ENCODE measurements around the gene IFIT5. TPM values are rescaled to one million over a fixed set of nuclear protein-coding genes. Genes with fewer than 3 reads are reported as not detected.
"Not testable (repeated sequence)": the region's sequence is repeated elsewhere in the genome, so short reads cannot be mapped to it uniquely, and the experiment has no call there.

The IFIT5 gene
- total and polyA plus RNA-seq, 2 experiments from 2014 or later = 20.7 to 25.9 TPM

- H3K4me2 ChIP-seq (ENCODE audit: unreplicated experiment) = no peak overlapping the region
- no peak overlapping the region for H2AFZ ChIP-seq
- no peaks in the 10 kb centered on the region for H3K9me3 ChIP-seq (ENCODE audit: low read depth)
- H3K4me3 ChIP-seq = no peak overlapping the region
- H4K20me1 ChIP-seq (ENCODE audit: insufficient read depth) = no peaks in the 10 kb centered on the region
- H3K9me2 ChIP-seq (ENCODE audit: insufficient read depth) = no peaks in the 10 kb centered on the region
- no peaks in the 10 kb centered on the region for H3K27me3 ChIP-seq (replicated peaks; ENCODE audit: insufficient read depth)
- H3K4me1 ChIP-seq (ENCODE audit: insufficient read depth) = peaks cover 8% of the 10 kb centered on the region; the same call in 1 of the 2 replicates
- no peaks in the 10 kb centered on the region for H3K79me2 ChIP-seq (ENCODE audit: insufficient read depth)
- no peak overlapping the region for H3K27ac ChIP-seq
- no peak for TF ChIP-seq EZH2 (IDR thresholded peaks at IDR 0.05; ENCODE audit: insufficient read depth, poor library complexity, severe bottlenecking)
- TF ChIP-seq EZH2phosphoT487 (IDR thresholded peaks at IDR 0.05; ENCODE audit: insufficient read depth, low read depth) = no peak
- peaks cover 6% of the 10 kb centered on the region; the same call in 1 of the 2 replicates for H3K36me3 ChIP-seq (ENCODE audit: low read depth)
- in situ Hi-C loops (cut with MboI) = loop anchor here (25.0 kb wide), 1 partner anchor 361 kb away; no protein-coding TSS in a partner anchor
- H3F3A ChIP-seq (ENCODE audit: insufficient read depth) = peaks cover 8% of the 10 kb centered on the region
- no peak for DNase-seq
- no peak overlapping the region for H3K9ac ChIP-seq
- WGBS, 2 experiments (ENCODE audit: low coverage in 1 of 2, low lambda C conversion rate in 2 of 2, missing lambda C conversion rate in 2 of 2) = 85% methylated on average over 5 of the region's 5 CpGs
Measured at GRCh38 chr10:89398003-89398749, 16.2 kb upstream of the IFIT5 start.

GRCh38 chr10:89399956-89400355 is 14.4 kb upstream of the IFIT5 start:
- H4K20me1 ChIP-seq (ENCODE audit: insufficient read depth) = no peaks in the 10 kb centered on the region
- 0 out of 2 replicates have a peak, but pooled peaks cover 4% of the 10 kb centered on the region for H3F3A ChIP-seq (ENCODE audit: insufficient read depth)
- H3K79me2 ChIP-seq (ENCODE audit: insufficient read depth) = no peaks in the 10 kb centered on the region
- no peak overlapping the region for H3K9ac ChIP-seq
- H3K9me2 ChIP-seq (ENCODE audit: insufficient read depth) = no peaks in the 10 kb centered on the region
- no peak for TF ChIP-seq EZH2phosphoT487 (IDR thresholded peaks at IDR 0.05; ENCODE audit: insufficient read depth, low read depth)
- TF ChIP-seq EZH2 (IDR thresholded peaks at IDR 0.05; ENCODE audit: insufficient read depth, poor library complexity, severe bottlenecking) = no peak
- H3K27ac ChIP-seq = no peak overlapping the region
- H3K4me1 ChIP-seq (ENCODE audit: insufficient read depth) = peaks cover 4% of the 10 kb centered on the region; the same call in 1 of the 2 replicates
- 92 to 93% methylated on average over 1 of the region's 1 CpG for WGBS, 2 experiments (ENCODE audit: low coverage in 1 of 2, low lambda C conversion rate in 2 of 2, missing lambda C conversion rate in 2 of 2)
- DNase-seq = no peak
- H3K9me3 ChIP-seq (ENCODE audit: low read depth) = no peaks in the 10 kb centered on the region
- peaks cover 6% of the 10 kb centered on the region; the same call in 1 of the 2 replicates for H3K36me3 ChIP-seq (ENCODE audit: low read depth)
- H3K4me2 ChIP-seq (ENCODE audit: unreplicated experiment) = no peak overlapping the region
- no peak overlapping the region for H3K4me3 ChIP-seq
- no peaks in the 10 kb centered on the region for H3K27me3 ChIP-seq (replicated peaks; ENCODE audit: insufficient read depth)
- in situ Hi-C loops (cut with MboI) = loop anchor here (25.0 kb wide), 2 partner anchors 312 to 363 kb away; partner anchors contain the start of gene KIF20B
- no peak overlapping the region for H2AFZ ChIP-seq

GRCh38 chr10:89403043-89403442 is 11.3 kb upstream of the IFIT5 start:
- H3K9me2 ChIP-seq (ENCODE audit: insufficient read depth) = no peaks in the 10 kb centered on the region
- H3K36me3 ChIP-seq (ENCODE audit: low read depth) = peaks cover 6% of the 10 kb centered on the region; the same call in 1 of the 2 replicates

GRCh38 chr10:89404104-89405047 is 10.0 kb upstream of the IFIT5 start:
- Histone ChIP-seq H3K27me3 (replicated peaks; ENCODE audit: insufficient read depth) (no peaks in the 10 kb centered on the region), H3K4me3 (no peak overlapping the region), H3K4me2 (ENCODE audit: unreplicated experiment) (no peak overlapping the region), H3K9me3 (ENCODE audit: low read depth) (no peaks in the 10 kb centered on the region), H4K20me1 (ENCODE audit: insufficient read depth) (no peaks in the 10 kb centered on the region), H2AFZ (no peak overlapping the region), H3F3A (ENCODE audit: insufficient read depth) (0 out of 2 replicates have a peak, but pooled peaks cover 4% of the 10 kb centered on the region), H3K4me1 (ENCODE audit: insufficient read depth) (no peaks in the 10 kb centered on the region), H3K9me2 (ENCODE audit: insufficient read depth) (no peaks in the 10 kb centered on the region), H3K27ac (no peak overlapping the region), H3K36me3 (ENCODE audit: low read depth) (peaks cover 6% of the 10 kb centered on the region; the same call in 1 of the 2 replicates), H3K79me2 (ENCODE audit: insufficient read depth) (no peaks in the 10 kb centered on the region), H3K9ac (no peak overlapping the region)
- DNase-seq = no peak
- TF ChIP-seq EZH2 (IDR thresholded peaks at IDR 0.05; ENCODE audit: insufficient read depth, poor library complexity, severe bottlenecking) = no peak
- TF ChIP-seq EZH2phosphoT487 (IDR thresholded peaks at IDR 0.05; ENCODE audit: insufficient read depth, low read depth) = no peak
- WGBS, 2 experiments (ENCODE audit: low coverage in 1 of 2, low lambda C conversion rate in 2 of 2, missing lambda C conversion rate in 2 of 2) = 78 to 81% methylated on average over 11 of the region's 11 CpGs
- in situ Hi-C loops (cut with MboI) = loop anchor here (25.0 kb wide), 1 partner anchor 308 kb away; the partner anchor contains the start of gene KIF20B

More at GRCh38 chr10:89403043-89403442, 11.3 kb upstream of the IFIT5 start:
- H3K9ac ChIP-seq = no peak overlapping the region
- H3K27ac ChIP-seq = no peak overlapping the region
- H2AFZ ChIP-seq = no peak overlapping the region
- no peaks in the 10 kb centered on the region for H3K79me2 ChIP-seq (ENCODE audit: insufficient read depth)
- H3K4me1 ChIP-seq (ENCODE audit: insufficient read depth) = peaks cover under 1% of the 10 kb centered on the region; the same call in 1 of the 2 replicates
- H3K9me3 ChIP-seq (ENCODE audit: low read depth) = no peaks in the 10 kb centered on the region
- no peak for TF ChIP-seq EZH2phosphoT487 (IDR thresholded peaks at IDR 0.05; ENCODE audit: insufficient read depth, low read depth)
- no peak for TF ChIP-seq EZH2 (IDR thresholded peaks at IDR 0.05; ENCODE audit: insufficient read depth, poor library complexity, severe bottlenecking)
- H3K27me3 ChIP-seq (replicated peaks; ENCODE audit: insufficient read depth) = no peaks in the 10 kb centered on the region
- no peak overlapping the region for H3K4me2 ChIP-seq (ENCODE audit: unreplicated experiment)
- H3F3A ChIP-seq (ENCODE audit: insufficient read depth) = 0 out of 2 replicates have a peak, but pooled peaks cover 4% of the 10 kb centered on the region
- no peaks in the 10 kb centered on the region for H4K20me1 ChIP-seq (ENCODE audit: insufficient read depth)
- in situ Hi-C loops (cut with MboI) = loop anchor here (25.0 kb wide), 1 partner anchor 309 kb away; the partner anchor contains the start of gene KIF20B
- 98 to 100% methylated on average over 2 of the region's 2 CpGs for WGBS, 2 experiments (ENCODE audit: low coverage in 1 of 2, low lambda C conversion rate in 2 of 2, missing lambda C conversion rate in 2 of 2)
- no peak overlapping the region for H3K4me3 ChIP-seq
- DNase-seq = no peak

DNA sequence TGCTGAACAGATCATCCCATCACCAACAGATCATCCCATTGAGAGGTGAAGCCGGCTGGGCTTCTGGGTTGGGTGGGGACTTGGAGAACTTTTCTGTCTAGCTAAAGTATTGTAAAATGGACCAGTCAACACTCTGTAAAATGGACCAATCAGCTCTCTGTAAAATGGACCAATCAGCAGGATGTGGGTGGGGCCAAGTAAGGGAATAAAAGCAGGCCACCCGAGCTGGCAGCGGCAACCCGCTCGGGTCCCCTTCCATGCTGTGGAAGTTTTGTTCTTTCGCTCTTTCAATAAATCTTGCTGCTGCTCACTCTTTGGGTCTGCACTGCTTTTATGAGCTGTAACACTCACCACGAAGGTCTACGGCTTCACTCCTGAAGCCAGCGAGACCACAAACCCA is 8.2 kb upstream of the IFIT5 start:
- not testable (repeated sequence) for H2AFZ ChIP-seq
- in situ Hi-C loops (cut with MboI) = loop anchor here (25.0 kb wide), 1 partner anchor 306 kb away; the partner anchor contains the start of gene KIF20B

DNA sequence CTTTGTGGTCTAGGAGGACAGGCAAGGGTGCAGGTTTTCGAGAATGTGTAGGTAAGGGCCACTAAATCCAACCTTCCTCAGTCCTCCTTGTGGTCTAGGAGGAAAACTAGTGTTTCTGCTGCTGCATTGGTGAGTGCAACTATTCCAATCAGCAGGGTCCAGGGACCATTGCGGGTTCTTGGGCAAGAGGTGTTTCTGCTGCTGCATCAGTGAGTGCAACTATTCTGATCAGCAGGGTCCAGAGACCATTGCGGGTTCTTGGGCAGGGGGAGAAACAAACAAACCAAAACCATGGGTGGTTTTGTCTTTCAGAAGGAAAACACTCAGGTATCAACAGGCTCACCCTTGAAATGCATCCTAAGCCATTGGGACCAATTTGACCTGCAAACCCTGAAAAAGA is 6.6 kb upstream of the IFIT5 start:
- not testable (repeated sequence) for DNase-seq; H3K9ac ChIP-seq; H3K27ac ChIP-seq; H3K9me2 ChIP-seq (ENCODE audit: insufficient read depth); H3K27me3 ChIP-seq (replicated peaks; ENCODE audit: insufficient read depth); H2AFZ ChIP-seq; H3K4me3 ChIP-seq; H4K20me1 ChIP-seq (ENCODE audit: insufficient read depth); H3K4me2 ChIP-seq (ENCODE audit: unreplicated experiment); H3K36me3 ChIP-seq (ENCODE audit: low read depth); H3K4me1 ChIP-seq (ENCODE audit: insufficient read depth); H3K9me3 ChIP-seq (ENCODE audit: low read depth); H3F3A ChIP-seq (ENCODE audit: insufficient read depth); H3K79me2 ChIP-seq (ENCODE audit: insufficient read depth)
- 93 to 94% methylated on average over 3 of the region's 3 CpGs for WGBS, 2 experiments (ENCODE audit: low coverage in 1 of 2, low lambda C conversion rate in 2 of 2, missing lambda C conversion rate in 2 of 2)
- in situ Hi-C loops (cut with MboI) = loop anchor here (25.0 kb wide), 1 partner anchor 305 kb away; the partner anchor contains the start of gene KIF20B

More for the DNA sequence above, 8.2 kb upstream of the IFIT5 start:
- H3K4me1 ChIP-seq (ENCODE audit: insufficient read depth); H3F3A ChIP-seq (ENCODE audit: insufficient read depth); H3K4me2 ChIP-seq (ENCODE audit: unreplicated experiment); H3K27ac ChIP-seq; H3K9me3 ChIP-seq (ENCODE audit: low read depth); H3K27me3 ChIP-seq (replicated peaks; ENCODE audit: insufficient read depth); H3K4me3 ChIP-seq; H3K36me3 ChIP-seq (ENCODE audit: low read depth); H3K9me2 ChIP-seq (ENCODE audit: insufficient read depth); DNase-seq; H3K79me2 ChIP-seq (ENCODE audit: insufficient read depth); H4K20me1 ChIP-seq (ENCODE audit: insufficient read depth); H3K9ac ChIP-seq: not testable (repeated sequence)
- 94 to 96% methylated on average over 9 of the region's 9 CpGs for whole genome bisulfite sequencing, 2 experiments (ENCODE audit: low coverage in 1 of 2, low lambda C conversion rate in 2 of 2, missing lambda C conversion rate in 2 of 2)

Measured in GM23248 (cell line).